GM21723 (cell line): ENCODE results near the gene NUCKS1.

Source experiments
- ATAC-seq: cut with Tn5 transposase; IDR thresholded peaks from one replicate; pipeline ENCODE4 v1.9.1; 2021; ENCODE audit warnings: mild to moderate bottlenecking, moderate library complexity; ENCODE audit not compliant: unreplicated experiment

NUCKS1 gene

DNA sequence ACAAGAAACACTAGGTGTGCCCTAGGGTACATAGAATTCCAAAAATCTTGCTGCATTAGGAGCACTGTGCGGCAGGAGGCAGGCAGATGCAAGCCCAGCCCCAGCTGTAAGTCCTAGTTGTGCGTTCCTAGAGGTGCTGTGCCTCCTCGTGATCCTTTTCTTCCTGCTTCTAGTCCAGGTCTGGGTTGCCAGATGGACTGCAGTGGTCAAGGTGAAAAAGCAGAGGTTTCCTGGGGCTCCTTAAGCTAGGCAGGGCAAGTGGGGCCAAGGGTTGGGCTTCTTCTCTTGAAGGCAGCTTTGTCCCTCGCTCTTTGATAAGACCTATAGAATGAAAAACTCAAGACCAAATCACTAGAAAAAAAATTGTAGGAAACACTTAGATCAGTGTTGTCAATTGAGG, 48.1 kb downstream of the NUCKS1 start:
- no peak for ATAC-seq

GRCh38 chr1:205701420-205701819, 48.6 kb downstream of the NUCKS1 start:
- no peak for ATAC-seq

- no peak for ATAC-seq
These were observed 49.0 kb downstream of the NUCKS1 start for GRCh38 chr1:205700865-205701401.

DNA sequence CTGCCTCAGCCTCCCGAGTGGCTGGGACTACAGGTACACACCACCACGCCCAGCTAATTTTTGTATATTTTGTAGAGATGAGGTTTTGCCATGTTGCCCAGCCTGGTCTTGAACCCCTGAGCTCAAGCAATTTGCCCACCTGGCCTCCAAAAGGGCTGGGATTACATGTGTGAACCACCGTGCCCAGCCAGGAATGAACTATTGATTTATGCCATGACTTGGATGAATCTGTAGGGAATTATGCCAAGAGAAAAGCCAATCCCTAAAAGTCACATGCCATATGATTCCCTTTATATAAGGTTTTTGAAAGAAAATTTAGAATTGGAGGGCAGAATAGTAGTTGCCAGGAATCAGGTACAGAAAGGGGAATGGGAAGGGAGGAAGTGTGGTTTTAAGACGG, 50.6 kb downstream of the NUCKS1 start:
- ATAC-seq, result no peak

DNA sequence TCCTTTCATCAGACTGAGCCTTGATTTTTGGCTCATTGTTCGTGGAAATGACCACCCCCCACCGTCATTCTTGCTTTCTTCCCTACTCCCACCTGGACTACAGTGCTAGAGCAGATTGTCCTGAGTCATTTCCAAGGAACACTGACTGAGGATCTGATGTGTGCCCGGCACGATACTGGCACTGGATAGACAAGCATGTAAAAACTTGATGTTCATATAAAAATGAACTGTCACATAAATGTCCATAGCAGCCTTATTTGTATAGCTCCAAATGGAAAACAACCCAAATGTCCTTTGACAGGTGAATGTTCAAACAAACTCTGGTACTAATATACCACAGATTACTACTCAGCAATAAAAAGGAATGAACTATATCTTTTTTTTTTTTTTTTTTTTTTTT, 51.1 kb downstream of the NUCKS1 start:
- no peak for ATAC-seq

- no peak for ATAC-seq
These were observed 56.5 kb downstream of the NUCKS1 start for GRCh38 chr1:205693421-205693991.

DNA sequence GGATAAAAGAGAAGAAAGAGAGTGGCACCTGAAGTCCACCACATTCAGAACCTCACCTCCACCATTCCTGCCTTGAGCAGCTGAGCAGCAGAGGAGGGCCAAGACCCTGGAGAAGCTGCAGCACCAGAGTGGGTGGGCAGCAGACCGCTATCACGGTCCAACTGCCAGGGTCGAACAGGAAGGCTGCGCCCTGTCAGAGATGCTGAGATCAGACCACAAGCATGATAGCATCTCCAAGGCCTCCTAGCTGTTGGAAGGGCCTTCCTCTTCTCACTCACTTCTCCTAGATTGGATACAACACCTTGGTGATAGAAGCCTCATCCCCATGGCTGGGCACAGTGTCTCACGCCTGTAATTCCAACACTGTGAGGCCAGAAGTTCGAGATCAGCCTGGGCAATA, 57.6 kb downstream of the NUCKS1 start:
- no peak for ATAC-seq

DNA sequence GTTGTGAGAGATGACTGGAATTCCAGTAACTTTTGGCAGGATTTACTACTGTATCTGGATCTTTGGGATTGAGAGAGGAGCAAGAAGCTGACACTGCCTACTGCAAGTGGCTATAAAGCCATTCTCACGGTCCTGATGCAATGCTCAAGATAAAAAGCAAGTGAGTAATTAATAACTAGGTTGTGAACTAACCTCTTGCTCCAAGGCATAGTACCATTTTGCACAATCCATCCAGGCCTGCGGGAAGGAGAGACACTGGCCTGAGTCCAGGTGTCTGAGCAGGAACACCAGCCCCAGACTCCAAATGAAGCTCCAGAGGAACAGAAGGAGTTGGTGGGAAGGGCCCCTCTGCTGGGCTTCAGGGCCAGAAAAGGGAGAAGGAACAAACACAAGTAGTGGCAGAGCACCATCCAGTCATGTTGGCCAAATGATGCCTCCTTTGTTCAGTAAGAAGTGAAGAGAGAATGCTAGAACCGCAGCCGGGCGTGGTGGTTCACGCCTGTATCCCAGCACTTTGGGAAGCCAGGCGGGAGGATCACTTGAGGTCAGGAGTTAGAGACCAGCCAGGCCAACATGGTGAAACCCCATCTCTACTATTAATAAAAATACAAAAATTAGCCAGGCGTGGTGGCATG, 59.7 kb downstream of the NUCKS1 start:
- no peak for ATAC-seq

- ATAC-seq, result no peak
These were observed 60.5 kb downstream of the NUCKS1 start for GRCh38 chr1:205689479-205689878.

- no peak for ATAC-seq
These were observed 61.6 kb downstream of the NUCKS1 start for GRCh38 chr1:205688171-205689080.

GRCh38 chr1:205687242-205687641, 62.7 kb downstream of the NUCKS1 start:
- no peak for ATAC-seq

GRCh38 chr1:205681364-205681763, 68.6 kb downstream of the NUCKS1 start:
- ATAC-seq, result no peak

DNA sequence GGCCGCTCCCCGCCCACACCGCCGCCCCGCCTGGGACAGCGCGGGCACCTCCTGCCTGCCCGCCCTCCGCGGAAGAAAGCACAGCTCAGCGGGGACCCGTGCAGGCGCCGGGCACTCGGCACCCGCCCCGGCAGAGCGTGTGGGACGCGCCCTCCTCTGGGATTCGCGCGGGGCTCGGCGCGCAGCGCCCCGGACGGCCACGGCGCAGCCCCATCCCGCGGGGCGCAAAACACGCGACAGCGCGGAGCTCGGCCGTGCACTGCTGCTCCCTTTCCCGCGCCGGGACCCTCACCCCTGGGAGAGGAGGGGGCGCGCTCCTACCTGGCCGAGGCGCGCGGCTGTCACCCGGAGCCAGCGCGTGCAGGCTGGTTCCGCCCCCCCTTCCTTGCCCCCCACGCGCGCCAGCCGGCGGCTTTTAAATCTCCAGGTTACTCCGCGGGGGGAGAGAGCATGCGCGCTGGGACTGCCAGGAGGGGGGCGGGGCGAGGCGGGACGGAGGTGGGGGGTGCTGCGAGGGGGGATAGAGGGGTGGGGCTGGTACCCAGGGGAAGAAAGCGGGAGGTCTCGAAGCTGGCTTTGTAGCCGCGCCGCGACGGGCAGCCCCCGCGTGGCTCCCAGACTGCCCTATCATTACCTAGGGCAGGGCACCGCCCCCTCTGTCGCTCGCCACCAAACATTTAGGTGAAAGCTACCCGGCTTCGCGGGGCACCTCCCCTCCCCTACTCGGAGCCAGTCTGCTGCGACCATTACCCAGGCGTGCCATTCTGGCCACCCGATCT, 69.7 kb downstream of the NUCKS1 start, which contains the start of gene SLC45A3:
Gene SLC45A3, minus strand, starts transcription at position 437 of the 779 bp plus-strand sequence. CDS start 15,853 bp downstream, outside the sequence.
- ATAC-seq, result peak; percentile 65

- no peak for ATAC-seq
These were observed 71.5 kb downstream of the NUCKS1 start for GRCh38 chr1:205678286-205679111.

GRCh38 chr1:205677167-205677566, 72.8 kb downstream of the NUCKS1 start:
- ATAC-seq, result no peak

- no peak for ATAC-seq
These were observed 73.4 kb downstream of the NUCKS1 start for GRCh38 chr1:205676597-205676996.

GRCh38 chr1:205676002-205676401, 74.0 kb downstream of the NUCKS1 start:
- no peak for ATAC-seq

GRCh38 chr1:205675247-205675646, 74.7 kb downstream of the NUCKS1 start:
- ATAC-seq, result no peak

GRCh38 chr1:205672970-205673369, 77.0 kb downstream of the NUCKS1 start:
- ATAC-seq, result no peak

GRCh38 chr1:205672395-205672889, 77.5 kb downstream of the NUCKS1 start:
- ATAC-seq, result no peak
